HG03060 (cell line): ENCODE measurements around the gene TFAP2D.

Source experiments
- ATAC-seq: cut with Tn5 transposase; IDR thresholded peaks from one replicate; pipeline ENCODE4 v1.9.1; 2021; ENCODE audit warnings: low read depth, moderate number of reproducible peaks; ENCODE audit not compliant: unreplicated experiment

TFAP2D gene

GRCh38 chr6:50816947-50817645, 103.8 kb downstream of the TFAP2D start:
- ATAC-seq, result no peak

DNA sequence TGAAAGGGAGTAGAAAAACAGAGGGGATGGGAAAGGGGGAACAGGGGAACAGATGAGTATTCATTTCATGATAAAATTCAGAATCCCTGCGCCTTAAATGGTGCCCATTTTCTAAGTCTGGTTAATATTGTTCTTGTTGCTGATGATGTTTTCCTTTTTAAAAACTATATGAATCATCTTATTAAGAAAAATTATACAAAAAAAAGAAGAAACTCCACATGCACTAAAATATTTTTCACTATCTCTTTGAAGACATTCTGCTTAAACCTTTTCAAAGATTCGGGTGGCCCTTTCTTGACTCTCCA, 104.3 kb downstream of the TFAP2D start:
- ATAC-seq, result no peak

- ATAC-seq, result no peak
Observed at GRCh38 chr6:50818020-50818419, 104.7 kb downstream of the TFAP2D start.

DNA sequence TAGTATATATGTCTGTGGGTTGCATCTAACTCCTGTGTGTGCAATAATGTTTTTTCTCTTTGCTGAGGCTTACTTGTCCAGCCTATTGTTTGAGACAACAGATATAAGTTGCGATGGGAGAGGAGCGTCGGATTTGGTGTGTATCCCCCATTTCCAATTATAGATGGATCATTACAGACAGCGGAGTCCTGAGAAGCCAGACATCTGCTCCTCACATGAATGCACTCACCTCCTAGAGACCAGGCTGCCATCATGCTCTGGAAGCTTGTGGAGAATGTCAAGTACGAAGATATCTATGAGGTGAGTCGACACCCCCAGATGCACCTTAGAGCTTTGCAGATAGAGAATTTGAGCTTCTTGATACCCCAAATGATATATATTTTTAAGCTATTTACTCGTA, 105.3 kb downstream of the TFAP2D start, which contains the start of gene TFAP2B:
Gene TFAP2B, plus strand, starts transcription at position 199 of the 400 bp plus-strand sequence. Its CDS starts 21 bp downstream, at position 220.
- ATAC-seq, result no peak

DNA sequence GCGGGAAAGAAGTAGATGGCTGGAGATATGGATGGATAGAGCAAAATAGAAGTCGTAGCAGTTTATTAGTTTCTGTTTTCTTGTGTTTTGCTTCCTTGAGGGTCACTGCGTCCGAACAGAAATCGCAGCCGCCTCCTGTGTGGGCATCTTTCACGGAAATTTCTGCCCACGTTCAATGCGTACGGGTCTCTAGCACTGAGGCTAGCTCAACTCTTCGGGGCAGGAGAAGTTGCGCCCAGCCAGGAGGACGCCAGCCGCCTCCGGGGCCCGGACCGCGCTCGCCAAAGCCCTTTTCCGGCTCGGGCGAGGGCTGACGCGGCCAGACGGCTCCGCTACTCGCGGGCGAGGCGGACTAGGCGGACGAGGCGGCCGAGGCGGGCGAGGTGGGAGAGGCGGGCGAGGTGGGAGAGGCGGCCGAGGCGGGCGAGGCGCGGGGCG, 106.2 kb downstream of the TFAP2D start:
- ATAC-seq, result no peak

GRCh38 chr6:50819904-50820868, 106.9 kb downstream of the TFAP2D start:
- ATAC-seq, result no peak

- ATAC-seq, result no peak
Observed at GRCh38 chr6:50820869-50821264, 107.5 kb downstream of the TFAP2D start.

DNA sequence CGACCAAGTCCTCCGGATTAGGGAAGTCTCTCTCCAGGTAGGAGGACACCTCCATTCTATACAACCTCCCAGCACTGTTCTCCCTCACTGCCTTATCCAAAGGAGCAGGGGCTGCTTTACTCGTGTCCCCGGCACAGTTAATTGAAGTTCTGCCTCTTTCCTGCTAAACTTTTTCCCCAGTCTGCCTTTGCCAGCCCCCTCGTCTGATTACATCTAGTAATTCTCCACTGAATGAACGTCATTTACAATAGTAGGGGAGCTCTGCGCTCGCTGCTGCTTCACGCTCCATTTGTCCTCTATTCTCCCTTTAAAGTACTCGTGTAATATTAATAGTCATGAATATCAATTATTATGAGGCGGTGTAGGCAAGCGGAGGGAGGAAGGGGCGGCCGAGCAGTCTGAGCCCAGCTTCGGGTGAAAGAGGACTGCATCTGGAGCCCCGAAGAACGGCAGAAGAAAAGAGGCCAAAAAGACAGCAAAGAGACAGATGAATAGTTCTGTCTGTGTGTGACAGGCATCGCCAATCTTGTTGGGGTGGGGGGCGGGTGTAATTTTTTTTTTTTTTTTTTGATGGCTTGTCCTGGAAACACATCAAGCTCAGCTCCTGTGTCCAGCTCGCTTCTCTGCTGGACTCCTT, 108.2 kb downstream of the TFAP2D start:
- ATAC-seq, result no peak

- no peak for ATAC-seq
Observed at GRCh38 chr6:50822078-50822476, 108.8 kb downstream of the TFAP2D start.
